Endothelial cell of umbilical vein (primary cell): ENCODE measurements around the gene RASA2. TPM values are rescaled to one million over a fixed set of nuclear protein-coding genes. Genes with fewer than 3 reads are reported as not detected.

Experiments
- BruUV-seq: library from RNA; stranded (reverse); fragments of 400-500 nt; replicated peaks from 2 replicates; lab custom pipeline; 2021; lab: Mats Ljungman, UMichigan
- CTCF ChIA-PET: fragments of 300-600, 350-600 bp; sonication (Branson Sonifier 250); formaldehyde crosslinking; loops from one replicate; lab custom pipeline; 2021; ENCODE audit warnings: antibody characterized with exemption, inconsistent platforms; lab: Charles Lee
- POLR2A ChIA-PET: fragments of 300-600, 350-600 bp; sonication (Branson Sonifier 250); formaldehyde crosslinking; loops from one replicate; lab custom pipeline; 2021; ENCODE audit warnings: antibody characterized with exemption, inconsistent platforms; lab: Charles Lee
- DNase-seq: peaks from one replicate; pipeline ENCODE4 v3.0.0-alpha.2; 2011; ENCODE audit warnings: low read depth, low spot score
- FAIRE-seq: peaks from 2 replicates; lab custom pipeline; 2011; peaks lifted over from hg19 to GRCh38; lab: Jason Lieb, UNC
- H2AFZ ChIP-seq: 2 replicates; pipeline ENCODE4 v1.6.0; 2012; ENCODE audit warnings: low read depth, low read length, control low read depth, inconsistent platforms
- H3K27ac ChIP-seq: 2 replicates; pipeline ENCODE4 v1.5.1; 2011; ENCODE audit warnings: low read depth, mild to moderate bottlenecking, control low read depth, low read length, moderate library complexity; ENCODE audit not compliant: insufficient read depth
- H3K27me3 ChIP-seq, 2 experiments: 2 replicates each; pipeline versions ENCODE4 v1.6.0 to v1.6.1; 2011; ENCODE audit warnings: low read length in 2 of 2, mixed read lengths in 1 of 2; ENCODE audit not compliant: control insufficient read depth in 2 of 2, insufficient read depth in 2 of 2
- H3K36me3 ChIP-seq, 2 experiments: 2 replicates in 1 of 2; 3 replicates in 1 of 2; pipeline ENCODE4 v1.5.1; 2011; ENCODE audit warnings: low read length in 2 of 2, mild to moderate bottlenecking in 1 of 2, moderate library complexity in 1 of 2; ENCODE audit not compliant: control insufficient read depth in 2 of 2, insufficient read depth in 2 of 2; ENCODE audit errors: extremely low read depth in 1 of 2
- H3K4me1 ChIP-seq: 3 replicates; pipeline ENCODE4 v1.5.1; 2011; ENCODE audit warnings: mild to moderate bottlenecking, low read length; ENCODE audit not compliant: control insufficient read depth, insufficient read depth; ENCODE audit errors: extremely low read depth
- H3K4me2 ChIP-seq: 2 replicates; pipeline ENCODE4 v1.6.1; 2011; ENCODE audit warnings: low read length, control low read depth, mixed read lengths; ENCODE audit not compliant: insufficient read depth
- H3K4me3 ChIP-seq, 3 experiments: fragments of 200-600 bp in 1 of 3; sonication (generic), shearing (Covaris generic) in 1 of 3; replicated peaks in 1 of 3; 2 replicates each; pipeline ENCODE4 v1.5.1; 2011 to 2016; ENCODE audit warnings: control low read depth in 3 of 3, low read length in 3 of 3, mild to moderate bottlenecking in 2 of 3, inconsistent platforms in 1 of 3, low read depth in 1 of 3, moderate library complexity in 1 of 3; ENCODE audit not compliant: insufficient read depth in 1 of 3
- H3K79me2 ChIP-seq: 2 replicates; pipeline ENCODE4 v1.6.0; 2012; ENCODE audit warnings: low read length, inconsistent platforms; ENCODE audit not compliant: control insufficient read depth, insufficient read depth
- H3K9ac ChIP-seq: replicated peaks from 2 replicates; pipeline ENCODE3; 2011; ENCODE audit warnings: low read length, control low read depth; ENCODE audit not compliant: insufficient read depth; ENCODE audit errors: extremely low read depth
- H3K9me1 ChIP-seq: replicated peaks from 3 replicates; pipeline ENCODE4 v1.6.0; 2011; ENCODE audit warnings: mild to moderate bottlenecking, low read length; ENCODE audit not compliant: control insufficient read depth, insufficient read depth; ENCODE audit errors: extremely low read depth
- H3K9me3 ChIP-seq: replicated peaks from 2 replicates; pipeline ENCODE4 v1.5.1; 2012; ENCODE audit warnings: low read length, inconsistent platforms; ENCODE audit not compliant: control insufficient read depth, insufficient read depth
- H4K20me1 ChIP-seq: replicated peaks from 2 replicates; pipeline ENCODE3; 2011; ENCODE audit warnings: mild to moderate bottlenecking, low read length; ENCODE audit not compliant: control insufficient read depth, insufficient read depth; ENCODE audit errors: extremely low read depth
- EZH2 ChIP-seq: IDR thresholded peaks from 2 replicates; pipeline ENCODE4 v1.6.1; 2012; ENCODE audit warnings: borderline replicate concordance, low read depth, mild to moderate bottlenecking, moderate library complexity, low read length, inconsistent platforms; ENCODE audit not compliant: severe bottlenecking
- FOS ChIP-seq: IDR thresholded peaks from 2 replicates; pipeline ENCODE4 v1.6.1; 2011; ENCODE audit warnings: mild to moderate bottlenecking, low read length, moderate library complexity, borderline replicate concordance; ENCODE audit not compliant: insufficient read depth
- JUN ChIP-seq: IDR thresholded peaks from 2 replicates; pipeline ENCODE4 v1.6.1; 2011; ENCODE audit warnings: borderline replicate concordance, low read depth; ENCODE audit not compliant: insufficient read length, insufficient read depth
- MYC ChIP-seq: IDR thresholded peaks from one replicate; pipeline ENCODE4 v1.6.1; 2011; ENCODE audit warnings: mild to moderate bottlenecking, low read depth, low read length
- dilution Hi-C: fragments of 300-500 bp; cut with MboI; formaldehyde crosslinking; loops from one replicate; pipeline ENCODE4 v1.15.0; 2019; ENCODE audit warnings: low sequenced_read_pairs; ENCODE audit not compliant: extremely low pct_ligation_motif_present
- intact Hi-C: fragments of 100-400 bp; cut with micrococcal nuclease; formaldehyde crosslinking; loops from one replicate; pipeline ENCODE4 v1.10.0; 2022
- polyA plus RNA-seq, 4 experiments: library from polyadenylated mRNA; depleted of rRNA in 3 of 4; stranded (reverse) in 3 of 4; unstranded in 1 of 4; fragments of >200 nt; gene quantifications; 2 replicates each; pipeline versions ENCODE4 v1.2.1 to v1.2.3, GENCODE V29; 2011 to 2012; ENCODE audit warnings: missing spikeins in 1 of 4
- total RNA-seq: library from RNA; stranded (reverse); gene quantifications from 2 replicates; pipeline ENCODE4 v1.2.3, GENCODE V29; 2021
- TF ChIP-seq, protein P1 (sequence below): IDR thresholded peaks from 2 replicates; pipeline ENCODE4 v1.6.1; 2011; ENCODE audit not compliant: insufficient read depth, insufficient read length
- TF ChIP-seq, protein P2 (sequence below), 2 donors: IDR thresholded peaks; 1 replicate in 1 of 2; 2 replicates in 1 of 2; pipeline ENCODE4 v1.5.1; 2011; ENCODE audit warnings: low read length in 2 of 2, mild to moderate bottlenecking in 2 of 2, moderate library complexity in 2 of 2, control low read depth in 1 of 2, inconsistent platforms in 1 of 2, low read depth in 1 of 2; ENCODE audit not compliant: insufficient read depth in 1 of 2; ENCODE audit errors: extremely low read depth in 1 of 2

RASA2 gene
- total and polyA plus RNA-seq, 2 donors (not counting 3 experiments of a cell fraction or from before 2014, with no cell fraction given), result 3.1 to 20.2 TPM

DNA sequence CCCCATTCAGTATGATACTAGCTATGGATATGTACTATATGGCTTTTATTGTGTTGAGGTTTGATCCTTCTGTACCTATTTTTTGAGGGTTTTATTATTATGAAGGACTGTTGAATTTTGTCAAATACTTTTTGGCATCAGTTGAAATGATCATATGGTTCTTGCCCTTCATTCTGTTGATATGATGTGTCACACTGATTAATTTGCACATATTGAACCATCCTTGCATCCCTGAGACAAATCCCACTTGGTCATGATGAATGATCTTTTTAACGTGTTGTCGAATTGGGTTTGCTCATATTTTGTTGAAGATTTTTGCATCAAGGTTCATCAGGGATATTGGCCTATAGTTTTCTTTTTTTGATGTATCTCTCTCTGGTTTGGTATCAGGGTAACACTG is 61.0 kb downstream of the RASA2 start:
- TF ChIP-seq JUN, result no peak
- TF ChIP-seq FOS, result no peak
- no peak for TF ChIP-seq EZH2
- TF ChIP-seq, protein P1, sequence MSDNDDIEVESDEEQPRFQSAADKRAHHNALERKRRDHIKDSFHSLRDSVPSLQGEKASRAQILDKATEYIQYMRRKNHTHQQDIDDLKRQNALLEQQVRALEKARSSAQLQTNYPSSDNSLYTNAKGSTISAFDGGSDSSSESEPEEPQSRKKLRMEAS, result no peak
- no peak for TF ChIP-seq MYC
- TF ChIP-seq, protein P2, sequence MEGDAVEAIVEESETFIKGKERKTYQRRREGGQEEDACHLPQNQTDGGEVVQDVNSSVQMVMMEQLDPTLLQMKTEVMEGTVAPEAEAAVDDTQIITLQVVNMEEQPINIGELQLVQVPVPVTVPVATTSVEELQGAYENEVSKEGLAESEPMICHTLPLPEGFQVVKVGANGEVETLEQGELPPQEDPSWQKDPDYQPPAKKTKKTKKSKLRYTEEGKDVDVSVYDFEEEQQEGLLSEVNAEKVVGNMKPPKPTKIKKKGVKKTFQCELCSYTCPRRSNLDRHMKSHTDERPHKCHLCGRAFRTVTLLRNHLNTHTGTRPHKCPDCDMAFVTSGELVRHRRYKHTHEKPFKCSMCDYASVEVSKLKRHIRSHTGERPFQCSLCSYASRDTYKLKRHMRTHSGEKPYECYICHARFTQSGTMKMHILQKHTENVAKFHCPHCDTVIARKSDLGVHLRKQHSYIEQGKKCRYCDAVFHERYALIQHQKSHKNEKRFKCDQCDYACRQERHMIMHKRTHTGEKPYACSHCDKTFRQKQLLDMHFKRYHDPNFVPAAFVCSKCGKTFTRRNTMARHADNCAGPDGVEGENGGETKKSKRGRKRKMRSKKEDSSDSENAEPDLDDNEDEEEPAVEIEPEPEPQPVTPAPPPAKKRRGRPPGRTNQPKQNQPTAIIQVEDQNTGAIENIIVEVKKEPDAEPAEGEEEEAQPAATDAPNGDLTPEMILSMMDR (IDR thresholded peaks at IDR 0.05; ENCODE audit: extremely low read depth in 1 of 2, insufficient read depth in 1 of 2, low read depth in 1 of 2, low read length in 2 of 2), result no peak
- Histone ChIP-seq H2AFZ (no peak overlapping the region), H3K36me3 (peaks cover 0 to 2% of the 10 kb centered on the region in 2 experiments), H3K4me2 (no peak overlapping the region), H3K4me3 (no peak overlapping the region), H3K9me1 (no peaks in the 10 kb centered on the region), H3K27me3 (no peaks in the 10 kb centered on the region), H4K20me1 (no peaks in the 10 kb centered on the region), H3K9me3 (no peaks in the 10 kb centered on the region), H3K79me2 (peaks cover 78% of the 10 kb centered on the region), H3K9ac (no peak overlapping the region), H3K4me1 (peaks cover 15% of the 10 kb centered on the region), H3K27ac (no peak overlapping the region)
- ChIA-PET CTCF (interaction anchor here (0.6 kb wide), 1 partner anchor 26 kb away, joined by 3 read pairs; no protein-coding TSS in a partner anchor), POLR2A (no interaction called here)
- intact Hi-C loops, result no loop called here
- no TSS peak for BruUV-seq
- FAIRE-seq, result no peak
- DNase-seq, result no peak
- dilution Hi-C loops, result no loop called here
